Fibroblast of lung (primary cell): Measurements from ENCODE around the gene ADAMTS9.

Experiments used
- EZH2 ChIP-seq: IDR thresholded peaks from 2 replicates; pipeline ENCODE4 v1.5.1; 2012; ENCODE audit warnings: low read length, control low read depth, mild to moderate bottlenecking; ENCODE audit errors: missing control alignments
- TF ChIP-seq, protein P1 (sequence below), 2 donors: IDR thresholded peaks in 1 of 2; conservative IDR thresholded peaks in 1 of 2; 1 replicate in 1 of 2; 2 replicates in 1 of 2; pipeline ENCODE4 v1.5.1; 2011 to 2012; ENCODE audit warnings: low read length in 2 of 2, control low read depth in 1 of 2, inconsistent platforms in 1 of 2, low read depth in 1 of 2, mild to moderate bottlenecking in 1 of 2

DNA sequence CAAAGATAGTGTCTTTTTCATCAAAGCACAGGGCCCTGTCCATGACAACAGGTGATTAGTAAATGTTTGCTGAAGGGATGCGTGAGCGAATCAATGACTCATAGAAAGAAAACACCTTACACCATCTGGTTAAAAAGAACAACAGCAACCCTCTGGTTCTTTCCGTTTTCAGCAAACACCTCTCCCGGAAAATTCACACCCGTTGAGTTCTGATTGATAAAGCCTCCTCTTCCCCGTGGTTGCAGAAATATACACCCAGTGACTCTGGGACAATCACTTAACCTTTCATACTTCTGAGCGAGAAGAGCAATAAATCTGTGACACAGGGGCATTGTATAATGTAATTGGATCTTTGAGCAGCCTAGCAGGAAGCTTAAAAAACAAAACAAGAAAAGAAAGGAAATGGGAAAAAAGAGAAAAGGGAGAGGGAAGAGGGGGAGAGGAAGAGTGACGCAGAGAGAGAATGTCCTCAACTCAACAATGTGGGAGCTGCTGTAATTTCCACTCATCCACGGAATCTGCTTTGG lies 37.6 kb downstream of the ADAMTS9 start:
- TF ChIP-seq EZH2: no peak
- TF ChIP-seq, protein P1, sequence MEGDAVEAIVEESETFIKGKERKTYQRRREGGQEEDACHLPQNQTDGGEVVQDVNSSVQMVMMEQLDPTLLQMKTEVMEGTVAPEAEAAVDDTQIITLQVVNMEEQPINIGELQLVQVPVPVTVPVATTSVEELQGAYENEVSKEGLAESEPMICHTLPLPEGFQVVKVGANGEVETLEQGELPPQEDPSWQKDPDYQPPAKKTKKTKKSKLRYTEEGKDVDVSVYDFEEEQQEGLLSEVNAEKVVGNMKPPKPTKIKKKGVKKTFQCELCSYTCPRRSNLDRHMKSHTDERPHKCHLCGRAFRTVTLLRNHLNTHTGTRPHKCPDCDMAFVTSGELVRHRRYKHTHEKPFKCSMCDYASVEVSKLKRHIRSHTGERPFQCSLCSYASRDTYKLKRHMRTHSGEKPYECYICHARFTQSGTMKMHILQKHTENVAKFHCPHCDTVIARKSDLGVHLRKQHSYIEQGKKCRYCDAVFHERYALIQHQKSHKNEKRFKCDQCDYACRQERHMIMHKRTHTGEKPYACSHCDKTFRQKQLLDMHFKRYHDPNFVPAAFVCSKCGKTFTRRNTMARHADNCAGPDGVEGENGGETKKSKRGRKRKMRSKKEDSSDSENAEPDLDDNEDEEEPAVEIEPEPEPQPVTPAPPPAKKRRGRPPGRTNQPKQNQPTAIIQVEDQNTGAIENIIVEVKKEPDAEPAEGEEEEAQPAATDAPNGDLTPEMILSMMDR (conservative IDR thresholded peaks at IDR 0.05 in 1 of 2, IDR thresholded peaks at IDR 0.05 in 1 of 2; ENCODE audit: low read depth in 1 of 2, low read length in 2 of 2): no peak
